ENCODE data around the gene HS3ST4.
"Not testable (repeated sequence)": the region's sequence is repeated elsewhere in the genome, so short reads cannot be mapped to it uniquely, and the experiment has no call there.

HS3ST4 gene

GRCh38 chr16:25730396-25730795, 38.6 kb downstream of the HS3ST4 start:
- no peak for DNase-seq (ENCODE audit: low read depth in 2 of 2)

- no peak for DNase-seq (ENCODE audit: low read depth in 2 of 2)
Observed at GRCh38 chr16:25734430-25735385, 42.9 kb downstream of the HS3ST4 start.

GRCh38 chr16:25735645-25736044, 43.9 kb downstream of the HS3ST4 start:
- no peak for DNase-seq (ENCODE audit: low read depth in 2 of 2)

- DNase-seq (ENCODE audit: low read depth in 2 of 2), result no peak
Observed at GRCh38 chr16:25747160-25747758, 55.5 kb downstream of the HS3ST4 start.

- DNase-seq (ENCODE audit: low read depth in 2 of 2), result no peak
Observed at GRCh38 chr16:25748092-25748654, 56.4 kb downstream of the HS3ST4 start.

GRCh38 chr16:25750488-25751216, 58.9 kb downstream of the HS3ST4 start:
- no peak for DNase-seq (ENCODE audit: low read depth in 2 of 2)

- no peak for DNase-seq (ENCODE audit: low read depth in 2 of 2)
Observed at GRCh38 chr16:25751230-25751835, 59.6 kb downstream of the HS3ST4 start.

- no peak for DNase-seq (ENCODE audit: low read depth in 2 of 2)
Observed at GRCh38 chr16:25764466-25764865, 72.7 kb downstream of the HS3ST4 start.

GRCh38 chr16:25771216-25771615, 79.5 kb downstream of the HS3ST4 start:
- no peak for DNase-seq (ENCODE audit: low read depth in 2 of 2)

GRCh38 chr16:25771812-25772568, 80.2 kb downstream of the HS3ST4 start:
- DNase-seq (ENCODE audit: low read depth in 2 of 2), result no peak

GRCh38 chr16:25776214-25776613, 84.5 kb downstream of the HS3ST4 start:
- not testable (repeated sequence) for DNase-seq (ENCODE audit: low read depth in 2 of 2)

GRCh38 chr16:25783226-25783625, 91.5 kb downstream of the HS3ST4 start:
- DNase-seq (ENCODE audit: low read depth in 2 of 2), result no peak

GRCh38 chr16:25785361-25785760, 93.6 kb downstream of the HS3ST4 start:
- no peak for DNase-seq (ENCODE audit: low read depth in 2 of 2)

- DNase-seq (ENCODE audit: low read depth in 2 of 2), result no peak
Observed at GRCh38 chr16:25786748-25787147, 95.0 kb downstream of the HS3ST4 start.

GRCh38 chr16:25788637-25789036, 96.9 kb downstream of the HS3ST4 start:
- DNase-seq (ENCODE audit: low read depth in 2 of 2), result no peak

- no peak for DNase-seq (ENCODE audit: low read depth in 2 of 2)
Observed at GRCh38 chr16:25796239-25796638, 104.5 kb downstream of the HS3ST4 start.

- no peak for DNase-seq (ENCODE audit: low read depth in 2 of 2)
Observed at GRCh38 chr16:25798065-25798464, 106.3 kb downstream of the HS3ST4 start.

GRCh38 chr16:25799816-25800215, 108.1 kb downstream of the HS3ST4 start:
- no peak for DNase-seq (ENCODE audit: low read depth in 2 of 2)

GRCh38 chr16:25812215-25812614, 120.5 kb downstream of the HS3ST4 start:
- DNase-seq (ENCODE audit: low read depth in 2 of 2), result no peak

- DNase-seq (ENCODE audit: low read depth in 2 of 2), result no peak
Observed at GRCh38 chr16:25817295-25817694, 125.5 kb downstream of the HS3ST4 start.

- DNase-seq (ENCODE audit: low read depth in 2 of 2), result no peak
Observed at GRCh38 chr16:25817876-25818275, 126.1 kb downstream of the HS3ST4 start.

All from stimulated activated CD4-positive, alpha-beta T cell treated with anti-CD3 and anti-CD28 coated beads, Interleukin-1b, Interleukin-23, amount 100 ng/mL, for 4 hours (primary cell).